ENCODE data around the gene KMT2E.
"Not testable (repeated sequence)": the region's sequence is repeated elsewhere in the genome, so short reads cannot be mapped to it uniquely, and the experiment has no call there.

Gene KMT2E

GRCh38 chr7:104983578-104984539 is 30.1 kb upstream of the KMT2E start:
- DNase-seq, result peak; percentile 61

- DNase-seq, result no peak
Observed at GRCh38 chr7:104984585-104985258, 29.3 kb upstream of the KMT2E start.

- no peak for DNase-seq
Observed at GRCh38 chr7:104985259-104985617, 28.8 kb upstream of the KMT2E start.

GRCh38 chr7:104986628-104987259 is 27.3 kb upstream of the KMT2E start:
- DNase-seq, result no peak

GRCh38 chr7:104987403-104987802 is 26.6 kb upstream of the KMT2E start:
- DNase-seq, result not testable (repeated sequence)

GRCh38 chr7:104990983-104991382 is 23.0 kb upstream of the KMT2E start:
- DNase-seq, result no peak

- no peak for DNase-seq
Observed at GRCh38 chr7:104992306-104992705, 21.7 kb upstream of the KMT2E start.

GRCh38 chr7:104993217-104993862 is 20.7 kb upstream of the KMT2E start:
- DNase-seq, result no peak

GRCh38 chr7:104998040-104998752 is 15.8 kb upstream of the KMT2E start:
- DNase-seq, result no peak

- no peak for DNase-seq
Observed at GRCh38 chr7:105000200-105000599, 13.8 kb upstream of the KMT2E start.

GRCh38 chr7:105000927-105001336 is 13.1 kb upstream of the KMT2E start:
- no peak for DNase-seq

GRCh38 chr7:105001652-105002184 is 12.3 kb upstream of the KMT2E start:
- no peak for DNase-seq

- no peak for DNase-seq
Observed at GRCh38 chr7:105003275-105003674, 10.7 kb upstream of the KMT2E start.

- no peak for DNase-seq
Observed at GRCh38 chr7:105003872-105004510, 10.0 kb upstream of the KMT2E start.

- not testable (repeated sequence) for DNase-seq
Observed at GRCh38 chr7:105005006-105005405, 9.0 kb upstream of the KMT2E start.

GRCh38 chr7:105005486-105005885 is 8.5 kb upstream of the KMT2E start:
- DNase-seq, result not testable (repeated sequence)

GRCh38 chr7:105006367-105007136 is 7.5 kb upstream of the KMT2E start:
- no peak for DNase-seq

GRCh38 chr7:105007298-105007697 is 6.7 kb upstream of the KMT2E start:
- DNase-seq, result no peak

GRCh38 chr7:105009667-105010503 is 4.1 kb upstream of the KMT2E start:
- DNase-seq, result no peak

All from DMS153 (cell line).